ENCODE measurements around the gene HEATR9.

The HEATR9 gene

DNA sequence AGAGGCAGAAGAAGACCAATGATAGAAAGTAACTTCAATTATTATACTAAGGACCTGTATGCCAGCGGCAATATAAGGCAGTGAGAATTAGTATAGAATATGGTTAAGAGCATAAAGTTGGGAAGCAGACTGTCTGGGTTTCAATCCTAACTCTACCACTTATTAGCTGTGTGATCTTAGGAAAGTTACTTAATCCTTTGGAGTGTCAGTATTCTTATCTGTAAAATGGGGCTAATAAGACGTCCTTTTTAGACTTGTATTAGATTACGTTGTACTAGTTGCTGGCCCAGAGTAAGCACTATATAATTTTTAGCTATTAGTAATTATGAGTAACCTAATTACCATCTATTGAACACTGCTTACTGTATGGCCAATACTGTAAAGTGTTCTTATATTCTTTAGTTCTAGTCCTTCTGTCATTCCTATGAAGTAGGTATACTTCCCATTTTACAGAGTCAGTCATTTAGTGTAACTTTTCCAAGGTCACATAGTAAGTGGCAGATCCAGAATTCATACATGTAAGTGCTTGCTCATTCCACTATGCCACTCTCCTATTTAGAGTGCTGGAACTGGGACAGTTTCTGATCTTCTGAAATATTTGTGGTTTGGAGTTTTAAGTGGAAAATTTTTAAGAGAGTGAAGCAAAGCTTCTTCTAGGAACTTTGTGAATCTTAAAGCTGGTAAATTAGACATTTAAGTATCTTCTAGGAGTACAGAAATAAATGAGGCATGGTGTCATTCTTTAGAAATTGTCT is 22.5 kb downstream of the HEATR9 start:
- H3K36me3 ChIP-seq (ENCODE audit: control insufficient read depth, insufficient read depth, low read length): no peaks in the 10 kb centered on the region

DNA sequence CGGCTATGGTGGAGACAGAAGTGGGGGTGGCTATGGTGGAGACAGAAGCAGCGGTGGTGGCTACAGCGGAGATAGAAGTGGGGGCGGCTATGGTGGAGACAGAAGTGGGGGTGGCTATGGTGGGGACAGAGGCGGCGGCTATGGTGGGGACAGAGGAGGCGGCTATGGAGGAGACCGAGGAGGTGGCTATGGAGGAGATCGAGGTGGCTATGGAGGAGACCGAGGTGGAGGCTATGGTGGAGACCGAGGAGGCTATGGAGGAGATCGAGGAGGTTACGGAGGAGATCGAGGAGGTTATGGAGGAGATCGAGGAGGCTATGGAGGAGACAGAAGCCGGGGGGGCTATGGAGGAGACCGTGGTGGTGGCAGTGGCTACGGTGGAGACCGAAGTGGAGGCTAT is 24.1 kb downstream of the HEATR9 start:
- Histone ChIP-seq H3K36me3 (ENCODE audit: control insufficient read depth, insufficient read depth, low read length) (no peaks in the 10 kb centered on the region), H3K9me3 (ENCODE audit: control insufficient read depth, low read length) (no peaks in the 10 kb centered on the region), H3K4me1 (ENCODE audit: control insufficient read depth, insufficient read depth, low read length) (no peaks in the 10 kb centered on the region), H3K9ac (ENCODE audit: low read length) (no peak overlapping the region), H3K4me3 (ENCODE audit: low read length) (no peak overlapping the region), H3K27me3 (ENCODE audit: control insufficient read depth, insufficient read depth, low read length) (no peaks in the 10 kb centered on the region)

More for the DNA sequence above, 22.5 kb downstream of the HEATR9 start:
- no peak overlapping the region for H3K9ac ChIP-seq (ENCODE audit: low read length)
- no peak overlapping the region for H3K4me3 ChIP-seq (ENCODE audit: low read length)
- H3K27me3 ChIP-seq (ENCODE audit: control insufficient read depth, insufficient read depth, low read length): no peaks in the 10 kb centered on the region
- no peaks in the 10 kb centered on the region for H3K9me3 ChIP-seq (ENCODE audit: control insufficient read depth, low read length)
- no peaks in the 10 kb centered on the region for H3K4me1 ChIP-seq (ENCODE audit: control insufficient read depth, insufficient read depth, low read length)

- Histone ChIP-seq H3K4me3 (ENCODE audit: low read length) (no peak overlapping the region), H3K27me3 (ENCODE audit: control insufficient read depth, insufficient read depth, low read length) (no peaks in the 10 kb centered on the region), H3K9me3 (ENCODE audit: control insufficient read depth, low read length) (no peaks in the 10 kb centered on the region), H3K36me3 (ENCODE audit: control insufficient read depth, insufficient read depth, low read length) (no peaks in the 10 kb centered on the region), H3K9ac (ENCODE audit: low read length) (no peak overlapping the region), H3K4me1 (ENCODE audit: control insufficient read depth, insufficient read depth, low read length) (no peaks in the 10 kb centered on the region)
Measured at GRCh38 chr17:35843698-35844097, 25.0 kb downstream of the HEATR9 start.

DNA sequence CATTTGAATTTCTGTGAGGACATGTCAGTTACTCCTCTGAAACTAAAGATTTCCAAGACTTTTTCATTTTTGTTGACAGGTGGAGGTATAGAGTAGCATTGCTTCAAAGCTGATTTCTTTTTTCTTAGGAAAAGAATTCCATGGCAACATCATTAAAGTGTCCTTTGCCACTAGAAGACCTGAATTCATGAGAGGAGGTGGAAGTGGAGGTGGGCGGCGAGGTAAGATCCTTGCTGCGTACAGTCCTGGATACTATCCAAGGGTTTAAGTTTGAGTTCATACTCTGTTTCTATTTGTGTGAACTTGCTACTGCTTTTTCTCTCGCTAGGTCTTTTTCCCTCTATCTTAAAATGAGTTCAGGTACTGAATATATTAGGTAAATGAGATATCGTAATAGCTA is 26.5 kb downstream of the HEATR9 start:
- Histone ChIP-seq H3K4me3 (ENCODE audit: low read length) (no peak overlapping the region), H3K9me3 (ENCODE audit: control insufficient read depth, low read length) (no peaks in the 10 kb centered on the region), H3K9ac (ENCODE audit: low read length) (no peak overlapping the region), H3K27me3 (ENCODE audit: control insufficient read depth, insufficient read depth, low read length) (no peaks in the 10 kb centered on the region), H3K36me3 (ENCODE audit: control insufficient read depth, insufficient read depth, low read length) (no peaks in the 10 kb centered on the region), H3K4me1 (ENCODE audit: control insufficient read depth, insufficient read depth, low read length) (no peaks in the 10 kb centered on the region)

GRCh38 chr17:35841505-35841904 is 27.2 kb downstream of the HEATR9 start:
- H3K36me3 ChIP-seq (ENCODE audit: control insufficient read depth, insufficient read depth, low read length): no peaks in the 10 kb centered on the region
- H3K9ac ChIP-seq (ENCODE audit: low read length): no peak overlapping the region
- no peaks in the 10 kb centered on the region for H3K27me3 ChIP-seq (ENCODE audit: control insufficient read depth, insufficient read depth, low read length)
- H3K4me3 ChIP-seq (ENCODE audit: low read length): no peak overlapping the region
- H3K4me1 ChIP-seq (ENCODE audit: control insufficient read depth, insufficient read depth, low read length): no peaks in the 10 kb centered on the region
- H3K9me3 ChIP-seq (ENCODE audit: control insufficient read depth, low read length): no peaks in the 10 kb centered on the region

- no peaks in the 10 kb centered on the region for H3K36me3 ChIP-seq (ENCODE audit: control insufficient read depth, insufficient read depth, low read length)
- H3K9me3 ChIP-seq (ENCODE audit: control insufficient read depth, low read length): no peaks in the 10 kb centered on the region
- no peaks in the 10 kb centered on the region for H3K27me3 ChIP-seq (ENCODE audit: control insufficient read depth, insufficient read depth, low read length)
- no peaks in the 10 kb centered on the region for H3K4me1 ChIP-seq (ENCODE audit: control insufficient read depth, insufficient read depth, low read length)
- H3K4me3 ChIP-seq (ENCODE audit: low read length): no peak overlapping the region
- no peak overlapping the region for H3K9ac ChIP-seq (ENCODE audit: low read length)
Measured at GRCh38 chr17:35841101-35841500, 27.6 kb downstream of the HEATR9 start.

- Histone ChIP-seq H3K4me3 (ENCODE audit: low read length) (no peak overlapping the region), H3K9me3 (ENCODE audit: control insufficient read depth, low read length) (no peaks in the 10 kb centered on the region), H3K9ac (ENCODE audit: low read length) (no peak overlapping the region), H3K4me1 (ENCODE audit: control insufficient read depth, insufficient read depth, low read length) (no peaks in the 10 kb centered on the region), H3K27me3 (ENCODE audit: control insufficient read depth, insufficient read depth, low read length) (no peaks in the 10 kb centered on the region), H3K36me3 (ENCODE audit: control insufficient read depth, insufficient read depth, low read length) (no peaks in the 10 kb centered on the region)
Measured at GRCh38 chr17:35825206-35825605, 43.5 kb downstream of the HEATR9 start.

GRCh38 chr17:35821308-35821707 is 47.4 kb downstream of the HEATR9 start:
- Histone ChIP-seq H3K9ac (ENCODE audit: low read length) (no peak overlapping the region), H3K4me1 (ENCODE audit: control insufficient read depth, insufficient read depth, low read length) (peaks cover 4% of the 10 kb centered on the region), H3K27me3 (ENCODE audit: control insufficient read depth, insufficient read depth, low read length) (no peaks in the 10 kb centered on the region), H3K9me3 (ENCODE audit: control insufficient read depth, low read length) (no peaks in the 10 kb centered on the region), H3K36me3 (ENCODE audit: control insufficient read depth, insufficient read depth, low read length) (no peaks in the 10 kb centered on the region), H3K4me3 (ENCODE audit: low read length) (no peak overlapping the region)

- Histone ChIP-seq H3K4me3 (ENCODE audit: low read length) (no peak overlapping the region), H3K9ac (ENCODE audit: low read length) (no peak overlapping the region), H3K36me3 (ENCODE audit: control insufficient read depth, insufficient read depth, low read length) (no peaks in the 10 kb centered on the region), H3K4me1 (ENCODE audit: control insufficient read depth, insufficient read depth, low read length) (peaks cover 4% of the 10 kb centered on the region), H3K27me3 (ENCODE audit: control insufficient read depth, insufficient read depth, low read length) (no peaks in the 10 kb centered on the region), H3K9me3 (ENCODE audit: control insufficient read depth, low read length) (no peaks in the 10 kb centered on the region)
Measured at GRCh38 chr17:35819455-35819854, 49.2 kb downstream of the HEATR9 start.

- Histone ChIP-seq H3K36me3 (ENCODE audit: control insufficient read depth, insufficient read depth, low read length) (no peaks in the 10 kb centered on the region), H3K4me3 (ENCODE audit: low read length) (no peak overlapping the region), H3K27me3 (ENCODE audit: control insufficient read depth, insufficient read depth, low read length) (no peaks in the 10 kb centered on the region), H3K4me1 (ENCODE audit: control insufficient read depth, insufficient read depth, low read length) (peaks cover 4% of the 10 kb centered on the region), H3K9me3 (ENCODE audit: control insufficient read depth, low read length) (no peaks in the 10 kb centered on the region), H3K9ac (ENCODE audit: low read length) (no peak overlapping the region)
Measured at GRCh38 chr17:35817196-35817595, 51.5 kb downstream of the HEATR9 start.

- peaks cover 4% of the 10 kb centered on the region for H3K4me1 ChIP-seq (ENCODE audit: control insufficient read depth, insufficient read depth, low read length)
- H3K36me3 ChIP-seq (ENCODE audit: control insufficient read depth, insufficient read depth, low read length): no peaks in the 10 kb centered on the region
- no peak overlapping the region for H3K4me3 ChIP-seq (ENCODE audit: low read length)
- H3K9me3 ChIP-seq (ENCODE audit: control insufficient read depth, low read length): no peaks in the 10 kb centered on the region
- no peaks in the 10 kb centered on the region for H3K27me3 ChIP-seq (ENCODE audit: control insufficient read depth, insufficient read depth, low read length)
- H3K9ac ChIP-seq (ENCODE audit: low read length): no peak overlapping the region
Measured at GRCh38 chr17:35816723-35817122, 52.0 kb downstream of the HEATR9 start.

DNA sequence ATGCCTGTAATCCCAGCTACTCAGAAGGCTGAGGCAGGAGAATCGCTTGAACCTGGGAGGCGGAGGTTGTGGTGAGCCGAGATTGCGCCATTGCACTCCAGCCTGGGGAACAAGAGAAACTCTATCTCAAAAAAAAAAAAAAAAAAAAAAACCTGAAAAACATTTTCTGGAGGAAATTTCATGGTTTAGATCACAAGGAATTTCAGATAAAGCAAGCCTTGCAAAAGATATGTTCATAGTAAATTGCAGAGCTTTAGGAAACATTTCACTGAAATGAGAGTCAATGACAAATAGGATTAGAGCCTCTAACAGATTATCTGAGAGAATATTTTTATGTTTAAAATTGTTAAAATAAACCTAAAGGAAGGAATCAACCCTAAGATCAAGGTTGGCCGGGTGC is 56.2 kb downstream of the HEATR9 start:
- Histone ChIP-seq H3K4me3 (ENCODE audit: low read length) (no peak overlapping the region), H3K36me3 (ENCODE audit: control insufficient read depth, insufficient read depth, low read length) (no peaks in the 10 kb centered on the region), H3K9me3 (ENCODE audit: control insufficient read depth, low read length) (no peaks in the 10 kb centered on the region), H3K27me3 (ENCODE audit: control insufficient read depth, insufficient read depth, low read length) (no peaks in the 10 kb centered on the region), H3K4me1 (ENCODE audit: control insufficient read depth, insufficient read depth, low read length) (peaks cover 16% of the 10 kb centered on the region), H3K9ac (ENCODE audit: low read length) (no peak overlapping the region)

DNA sequence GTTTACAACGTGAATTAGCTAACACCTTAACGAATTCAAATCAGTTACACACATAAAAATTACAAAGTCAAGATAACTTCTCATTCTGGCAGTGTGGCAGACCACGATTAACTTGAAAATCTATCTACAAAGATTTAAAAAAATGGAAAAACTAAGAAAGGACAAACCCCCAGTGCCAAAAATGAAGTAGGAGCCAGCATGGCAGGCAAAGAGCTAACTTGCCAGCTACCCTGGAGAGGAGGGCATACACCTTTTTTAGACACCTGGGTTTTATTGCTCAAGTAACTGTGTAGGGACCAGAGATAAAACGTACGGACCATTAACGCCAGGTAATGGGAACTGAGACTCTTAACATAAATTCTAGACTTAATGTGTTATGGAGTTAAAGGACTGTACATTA is 56.9 kb downstream of the HEATR9 start:
- Histone ChIP-seq H3K4me3 (ENCODE audit: low read length) (no peak overlapping the region), H3K27me3 (ENCODE audit: control insufficient read depth, insufficient read depth, low read length) (no peaks in the 10 kb centered on the region), H3K4me1 (ENCODE audit: control insufficient read depth, insufficient read depth, low read length) (peaks cover 15% of the 10 kb centered on the region), H3K9ac (ENCODE audit: low read length) (no peak overlapping the region), H3K36me3 (ENCODE audit: control insufficient read depth, insufficient read depth, low read length) (no peaks in the 10 kb centered on the region), H3K9me3 (ENCODE audit: control insufficient read depth, low read length) (no peaks in the 10 kb centered on the region)
